GM10248 (cell line): ENCODE data around the gene WNT9A.

Source experiments
- CTCF ChIA-PET: fragments of 300-600 bp; sonication (Branson Sonifier 250); formaldehyde crosslinking; extraction: SDS; loops from one replicate; lab custom pipeline; 2021; ENCODE audit warnings: antibody characterized with exemption; lab: Yijun Ruan, JAX
- POLR2A ChIA-PET: fragments of 350-650 bp; sonication (Branson Sonifier 250); formaldehyde crosslinking; extraction: SDS; loops from one replicate; lab custom pipeline; 2020; ENCODE audit warnings: antibody characterized with exemption; lab: Yijun Ruan, JAX
- DNase-seq: peaks from one replicate; pipeline ENCODE4 v3.0.0; 2012; ENCODE audit errors: extremely low spot score
- TF ChIP-seq, protein P1 (sequence below): IDR thresholded peaks from 2 replicates; pipeline ENCODE4 v1.5.1; 2012; ENCODE audit warnings: mild to moderate bottlenecking, low read depth; ENCODE audit errors: extremely low read depth, missing control alignments, control extremely low read depth

The WNT9A gene

DNA sequence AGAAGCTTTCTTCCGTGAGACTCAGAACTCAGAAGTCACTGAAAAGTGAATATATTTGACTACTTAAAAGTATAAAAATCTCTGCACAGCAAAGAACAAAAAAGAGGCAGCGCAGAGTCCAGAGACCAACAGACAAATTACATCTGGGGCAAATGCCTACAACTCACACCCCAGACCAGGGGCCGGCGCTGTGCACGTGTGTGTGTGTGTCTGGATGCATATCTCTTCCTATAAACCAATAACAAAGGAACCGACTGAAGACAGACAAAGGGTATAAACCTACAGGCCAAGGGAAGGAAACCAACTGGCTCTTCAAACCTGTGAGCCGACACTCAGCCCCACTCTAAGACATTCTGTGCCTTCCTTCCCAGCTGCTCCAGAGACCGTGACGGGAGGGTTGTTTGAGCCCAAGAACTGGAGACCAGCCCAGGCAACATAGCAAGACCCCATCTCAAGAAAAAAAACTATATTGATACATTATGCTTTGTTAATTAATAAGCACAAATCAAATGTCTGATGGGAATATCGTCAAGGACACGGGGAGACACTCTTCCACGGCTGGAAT, 18.8 kb downstream of the WNT9A start:
- ChIA-PET CTCF (no interaction called here), POLR2A (no interaction called here)
- DNase-seq = no peak
- TF ChIP-seq, protein P1, sequence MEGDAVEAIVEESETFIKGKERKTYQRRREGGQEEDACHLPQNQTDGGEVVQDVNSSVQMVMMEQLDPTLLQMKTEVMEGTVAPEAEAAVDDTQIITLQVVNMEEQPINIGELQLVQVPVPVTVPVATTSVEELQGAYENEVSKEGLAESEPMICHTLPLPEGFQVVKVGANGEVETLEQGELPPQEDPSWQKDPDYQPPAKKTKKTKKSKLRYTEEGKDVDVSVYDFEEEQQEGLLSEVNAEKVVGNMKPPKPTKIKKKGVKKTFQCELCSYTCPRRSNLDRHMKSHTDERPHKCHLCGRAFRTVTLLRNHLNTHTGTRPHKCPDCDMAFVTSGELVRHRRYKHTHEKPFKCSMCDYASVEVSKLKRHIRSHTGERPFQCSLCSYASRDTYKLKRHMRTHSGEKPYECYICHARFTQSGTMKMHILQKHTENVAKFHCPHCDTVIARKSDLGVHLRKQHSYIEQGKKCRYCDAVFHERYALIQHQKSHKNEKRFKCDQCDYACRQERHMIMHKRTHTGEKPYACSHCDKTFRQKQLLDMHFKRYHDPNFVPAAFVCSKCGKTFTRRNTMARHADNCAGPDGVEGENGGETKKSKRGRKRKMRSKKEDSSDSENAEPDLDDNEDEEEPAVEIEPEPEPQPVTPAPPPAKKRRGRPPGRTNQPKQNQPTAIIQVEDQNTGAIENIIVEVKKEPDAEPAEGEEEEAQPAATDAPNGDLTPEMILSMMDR = no peak

DNA sequence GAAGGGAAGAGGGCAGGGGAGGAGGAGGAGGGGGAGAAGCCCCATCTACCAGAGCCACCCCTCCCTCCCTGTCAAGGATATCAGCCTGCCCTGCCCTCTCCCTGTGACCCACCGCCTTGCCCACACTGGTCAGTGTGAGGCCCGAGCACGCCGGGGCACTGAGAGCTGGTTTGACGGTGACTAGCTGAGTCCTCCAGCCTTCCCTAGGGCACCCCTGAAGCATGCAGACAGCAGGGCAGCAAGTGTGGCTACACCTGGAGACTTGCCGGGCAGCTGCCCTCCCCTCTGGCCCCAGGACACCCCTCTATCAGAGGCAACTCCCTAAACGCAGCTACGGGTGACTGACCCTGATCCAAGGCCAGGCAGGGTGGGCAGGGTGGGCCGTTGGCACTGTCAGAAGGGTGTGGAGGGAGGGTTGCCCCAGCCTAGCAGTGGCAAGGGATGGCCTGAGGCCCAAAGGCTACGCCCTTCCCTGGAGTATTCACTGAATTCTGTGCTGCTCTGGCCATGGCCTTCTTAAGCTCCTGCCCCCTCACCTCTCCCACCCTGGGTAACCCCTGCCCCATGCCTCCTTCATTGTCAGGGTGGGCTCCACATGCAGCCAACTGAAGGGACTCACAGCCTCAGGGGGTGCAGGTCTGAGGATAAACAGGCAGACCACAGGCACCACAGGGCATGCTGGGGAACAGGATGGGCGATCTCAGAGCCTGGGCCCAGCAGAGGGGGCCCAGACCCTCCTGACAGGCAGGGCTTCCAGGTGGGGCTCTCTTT, 19.6 kb downstream of the WNT9A start:
- POLR2A ChIA-PET = no interaction called here

DNA sequence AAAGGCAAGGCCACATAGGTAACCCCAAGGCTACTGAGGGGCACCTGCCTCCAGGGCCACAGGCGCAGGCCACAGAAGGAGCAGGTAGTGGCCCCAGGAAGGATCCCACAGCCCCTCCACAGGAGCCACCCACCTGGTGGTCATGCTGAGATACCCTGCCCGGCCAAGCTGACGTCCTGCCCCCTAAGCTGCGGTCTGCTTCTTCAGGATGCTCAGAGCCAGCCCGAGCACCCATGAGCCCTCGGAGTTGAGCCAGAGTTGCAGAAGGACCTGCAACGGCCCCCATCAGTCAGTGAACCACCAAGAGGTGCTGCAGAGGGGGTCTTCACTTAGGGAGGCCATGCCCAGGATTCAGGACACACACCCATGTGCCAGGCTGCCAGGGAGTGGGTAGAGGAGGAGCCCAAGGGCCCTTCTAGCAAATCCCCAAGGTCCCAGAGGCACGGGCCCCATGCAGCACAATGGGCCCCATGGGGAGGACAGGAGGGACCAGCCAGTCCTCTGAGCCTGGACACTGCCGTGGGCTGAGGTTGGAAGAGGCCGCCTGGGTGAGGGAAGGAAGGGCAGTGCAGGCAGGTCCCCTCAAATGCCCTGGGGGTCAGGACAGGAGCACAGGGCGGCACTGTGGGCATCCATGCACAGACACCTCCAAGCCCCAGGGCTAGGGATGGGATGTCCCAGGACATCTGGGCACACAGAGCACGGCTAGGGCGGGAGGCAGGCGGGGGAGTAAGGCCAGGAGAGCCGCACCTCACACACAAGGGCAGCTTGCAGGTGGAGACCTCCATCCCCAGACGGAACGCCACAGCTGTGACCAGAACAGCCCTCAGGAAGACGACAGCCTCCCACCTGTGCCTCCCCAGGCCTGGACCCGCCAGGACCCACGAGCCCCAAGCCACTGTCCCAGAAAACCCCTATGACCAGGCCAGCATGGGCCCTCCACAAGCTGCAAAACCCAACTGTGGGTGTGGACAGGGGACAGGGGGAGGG, 20.5 kb downstream of the WNT9A start:
- TF ChIP-seq, protein P1 = no peak
- DNase-seq = no peak
- ChIA-PET POLR2A (no interaction called here), CTCF (no interaction called here)

More for the DNA sequence above, 19.6 kb downstream of the WNT9A start:
- CTCF ChIA-PET = no interaction called here
- TF ChIP-seq, protein P1 = no peak
- no peak for DNase-seq

DNA sequence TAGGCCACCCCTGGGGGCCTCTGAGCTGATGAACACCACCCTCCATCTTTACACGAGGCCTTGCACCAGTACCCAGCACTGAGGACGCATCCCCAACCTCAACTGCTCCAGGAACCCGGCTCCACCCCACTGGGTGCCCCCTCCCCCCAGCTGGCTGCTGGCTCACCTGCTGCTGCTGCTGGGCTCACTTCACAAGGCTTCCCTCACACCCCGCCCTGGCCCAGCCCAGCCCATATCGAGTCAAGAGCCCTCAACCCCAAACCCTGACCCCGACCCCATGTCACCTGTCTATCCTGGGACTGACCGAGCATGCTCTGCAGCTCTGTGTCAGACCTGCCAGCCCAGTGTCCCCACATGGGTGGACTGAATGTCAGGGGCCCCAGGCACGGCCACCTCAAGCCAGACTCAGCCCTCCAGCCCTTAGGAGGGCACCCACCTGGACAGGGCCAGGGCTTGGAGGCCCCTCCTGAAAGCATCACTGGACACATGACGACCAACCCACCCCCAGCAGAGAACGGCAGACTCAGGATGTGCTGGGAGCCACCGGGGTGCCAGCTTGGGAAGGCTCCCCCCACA, 21.4 kb downstream of the WNT9A start:
- TF ChIP-seq, protein P1 = no peak
- CTCF ChIA-PET = interaction anchor here (0.9 kb wide), 1 partner anchor 16 kb away, joined by 3 read pairs; no protein-coding TSS in a partner anchor
- POLR2A ChIA-PET = no interaction called here
- DNase-seq = no peak

DNA sequence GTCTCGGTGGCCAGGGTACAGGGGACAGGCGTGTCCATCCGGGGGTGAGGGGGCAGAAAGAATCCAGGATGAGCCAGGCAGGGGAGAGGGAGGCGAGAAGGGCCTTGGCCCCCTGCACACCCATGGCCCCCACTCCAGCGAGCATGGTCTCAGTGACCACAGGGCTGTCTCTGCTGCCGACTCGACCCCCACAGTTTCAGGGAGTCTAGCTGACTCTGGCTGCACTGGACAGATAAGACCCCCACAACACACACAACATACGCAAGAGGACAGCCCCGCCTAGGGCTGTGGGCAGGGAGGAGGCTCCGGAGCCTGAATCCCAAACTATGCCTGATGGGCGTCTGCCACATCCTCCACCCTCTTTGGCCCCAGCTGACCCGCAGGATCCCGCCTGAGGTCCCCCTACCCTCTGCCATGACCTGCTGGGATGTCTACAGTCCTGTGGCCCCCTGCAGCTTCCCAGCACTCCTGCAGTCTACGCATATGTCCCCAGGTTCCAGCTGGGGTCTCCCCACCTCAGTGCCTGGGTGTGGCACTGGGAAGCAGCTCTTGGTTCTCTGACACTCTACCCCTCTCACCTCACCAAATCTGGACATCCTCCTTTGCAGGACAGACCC, 22.0 kb downstream of the WNT9A start:
- CTCF ChIA-PET = interaction anchor here (0.9 kb wide), 1 partner anchor 17 kb away, joined by 3 read pairs; no protein-coding TSS in a partner anchor
- DNase-seq = no peak
- POLR2A ChIA-PET = no interaction called here
- TF ChIP-seq, protein P1 = no peak
